ENCODE data around the gene PACSIN2. TPM values are rescaled to one million over a fixed set of nuclear protein-coding genes. Genes with fewer than 3 reads are reported as not detected.
A peak's percentile ranks its signal among the peaks of the same experiment; 100 is the strongest.
"Not testable (repeated sequence)": the region's sequence is repeated elsewhere in the genome, so short reads cannot be mapped to it uniquely, and the experiment has no call there.

Gene PACSIN2
- total and polyA plus RNA-seq, 5 donors, result 40.4 to 85.6 (median 69.4) TPM

GRCh38 chr22:43000441-43001175, 14.3 kb downstream of the PACSIN2 start:
- no peak overlapping the region for H3K27ac ChIP-seq (ENCODE audit: low read length)
- ATAC-seq (no peak), DNase-seq (no peak)
- 79% methylated on average over 8 of the region's 8 CpGs for WGBS
- H3K4me3 ChIP-seq (ENCODE audit: low read length), result no peak overlapping the region
- H3K4me1 ChIP-seq (ENCODE audit: control insufficient read depth, insufficient read depth, low read length), result peaks cover 27% of the 10 kb centered on the region
- no peaks in the 10 kb centered on the region for H3K9me3 ChIP-seq (ENCODE audit: control insufficient read depth, low read length)
- no peaks in the 10 kb centered on the region for H3K27me3 ChIP-seq (ENCODE audit: control insufficient read depth, insufficient read depth)
- intact Hi-C loops (cut with DNase I), result no loop called here

GRCh38 chr22:42997582-42998090, 17.3 kb downstream of the PACSIN2 start:
- Histone ChIP-seq H3K4me1 (ENCODE audit: control insufficient read depth, insufficient read depth, low read length) (peaks cover 29% of the 10 kb centered on the region), H3K27me3 (ENCODE audit: control insufficient read depth, insufficient read depth) (no peaks in the 10 kb centered on the region), H3K27ac (ENCODE audit: low read length) (no peak overlapping the region), H3K4me3 (ENCODE audit: low read length) (no peak overlapping the region), H3K9me3 (ENCODE audit: control insufficient read depth, low read length) (no peaks in the 10 kb centered on the region)
- 77% methylated on average over 6 of the region's 6 CpGs for WGBS
- intact Hi-C loops (cut with DNase I), result no loop called here
- ATAC-seq, result no peak
- DNase-seq, result no peak

GRCh38 chr22:42996646-42997365, 18.1 kb downstream of the PACSIN2 start:
- peak; percentile 49 to 72 (median 69) for DNase-seq
- intact Hi-C loops (cut with DNase I), result no loop called here
- Histone ChIP-seq H3K27me3 (ENCODE audit: control insufficient read depth, insufficient read depth) (no peaks in the 10 kb centered on the region), H3K4me1 (ENCODE audit: control insufficient read depth, insufficient read depth, low read length) (peaks cover 25% of the 10 kb centered on the region), H3K9me3 (ENCODE audit: control insufficient read depth, low read length) (no peaks in the 10 kb centered on the region), H3K27ac (ENCODE audit: low read length) (peak overlapping the region; percentile 52), H3K4me3 (ENCODE audit: low read length) (no peak overlapping the region)
- ATAC-seq, result peak; percentile 28 to 41
- 51% methylated on average over 10 of the region's 10 CpGs for WGBS

GRCh38 chr22:42995654-42996053, 19.3 kb downstream of the PACSIN2 start:
- DNase-seq; ATAC-seq; H3K9me3 ChIP-seq (ENCODE audit: control insufficient read depth, low read length); intact Hi-C loops (cut with DNase I); H3K4me3 ChIP-seq (ENCODE audit: low read length); H3K27me3 ChIP-seq (ENCODE audit: control insufficient read depth, insufficient read depth): not testable (repeated sequence)
- H3K27ac ChIP-seq (ENCODE audit: low read length), result peak overlapping the region; percentile 47
- H3K4me1 ChIP-seq (ENCODE audit: control insufficient read depth, insufficient read depth, low read length), result peaks cover 16% of the 10 kb centered on the region
- WGBS, result 82% methylated on average over 7 of the region's 7 CpGs

- H3K4me1 ChIP-seq (ENCODE audit: control insufficient read depth, insufficient read depth, low read length), result peaks cover 16% of the 10 kb centered on the region
- no peaks in the 10 kb centered on the region for H3K27me3 ChIP-seq (ENCODE audit: control insufficient read depth, insufficient read depth)
- ATAC-seq (peak; percentile 80 to 81), DNase-seq (peak; percentile 33 to 63 (median 52))
- intact Hi-C loops (cut with DNase I), result no loop called here
- no peak overlapping the region for H3K4me3 ChIP-seq (ENCODE audit: low read length)
- H3K27ac ChIP-seq (ENCODE audit: low read length), result peak overlapping the region; percentile 26
- 13% methylated on average over 9 of the region's 9 CpGs for WGBS
- H3K9me3 ChIP-seq (ENCODE audit: control insufficient read depth, low read length), result no peaks in the 10 kb centered on the region
Measured at GRCh38 chr22:42994917-42995562, 19.9 kb downstream of the PACSIN2 start.

GRCh38 chr22:42994276-42994916, 20.6 kb downstream of the PACSIN2 start:
- Histone ChIP-seq H3K27ac (ENCODE audit: low read length) (peak overlapping the region; percentile 26), H3K9me3 (ENCODE audit: control insufficient read depth, low read length) (no peaks in the 10 kb centered on the region), H3K27me3 (ENCODE audit: control insufficient read depth, insufficient read depth) (no peaks in the 10 kb centered on the region), H3K4me1 (ENCODE audit: control insufficient read depth, insufficient read depth, low read length) (peaks cover 15% of the 10 kb centered on the region), H3K4me3 (ENCODE audit: low read length) (no peak overlapping the region)
- intact Hi-C loops (cut with DNase I), result no loop called here
- ATAC-seq, result peak; percentile 15 to 25
- 83% methylated on average over 12 of the region's 12 CpGs for WGBS
- DNase-seq, result no peak

GRCh38 chr22:42993651-42994275, 21.2 kb downstream of the PACSIN2 start:
- H3K4me1 ChIP-seq (ENCODE audit: control insufficient read depth, insufficient read depth, low read length), result peaks cover 15% of the 10 kb centered on the region
- H3K9me3 ChIP-seq (ENCODE audit: control insufficient read depth, low read length), result no peaks in the 10 kb centered on the region
- ATAC-seq (peak in 1 of 2 donors; percentile 5), DNase-seq (no peak)
- no peaks in the 10 kb centered on the region for H3K27me3 ChIP-seq (ENCODE audit: control insufficient read depth, insufficient read depth)
- H3K4me3 ChIP-seq (ENCODE audit: low read length), result no peak overlapping the region
- no peak overlapping the region for H3K27ac ChIP-seq (ENCODE audit: low read length)
- intact Hi-C loops (cut with DNase I), result no loop called here
- WGBS, result 56% methylated on average over 12 of the region's 12 CpGs

GRCh38 chr22:42992886-42993479, 22.0 kb downstream of the PACSIN2 start:
- intact Hi-C loops (cut with DNase I), result no loop called here
- H3K27ac ChIP-seq (ENCODE audit: low read length), result no peak overlapping the region

GRCh38 chr22:42992092-42992491, 22.9 kb downstream of the PACSIN2 start:
- Histone ChIP-seq H3K27ac (ENCODE audit: low read length) (no peak overlapping the region), H3K4me1 (ENCODE audit: control insufficient read depth, insufficient read depth, low read length) (peaks cover 15% of the 10 kb centered on the region), H3K4me3 (ENCODE audit: low read length) (no peak overlapping the region), H3K9me3 (ENCODE audit: control insufficient read depth, low read length) (no peaks in the 10 kb centered on the region), H3K27me3 (ENCODE audit: control insufficient read depth, insufficient read depth) (no peaks in the 10 kb centered on the region)
- 98% methylated on average over 3 of the region's 3 CpGs for WGBS
- ATAC-seq (no peak), DNase-seq (no peak)
- intact Hi-C loops (cut with DNase I), result no loop called here

More at GRCh38 chr22:42992886-42993479, 22.0 kb downstream of the PACSIN2 start:
- ATAC-seq (no peak), DNase-seq (no peak)
- no peaks in the 10 kb centered on the region for H3K27me3 ChIP-seq (ENCODE audit: control insufficient read depth, insufficient read depth)
- H3K4me3 ChIP-seq (ENCODE audit: low read length), result no peak overlapping the region
- no peaks in the 10 kb centered on the region for H3K9me3 ChIP-seq (ENCODE audit: control insufficient read depth, low read length)
- WGBS, result 76% methylated on average over 9 of the region's 9 CpGs
- peaks cover 15% of the 10 kb centered on the region for H3K4me1 ChIP-seq (ENCODE audit: control insufficient read depth, insufficient read depth, low read length)

- H3K4me3 ChIP-seq (ENCODE audit: low read length), result no peak overlapping the region
- H3K27me3 ChIP-seq (ENCODE audit: control insufficient read depth, insufficient read depth), result no peaks in the 10 kb centered on the region
- ATAC-seq (peak in 1 of 2 donors; percentile 6), DNase-seq (no peak)
- 75% methylated on average over 5 of the region's 5 CpGs for WGBS
- intact Hi-C loops (cut with DNase I), result no loop called here
- H3K27ac ChIP-seq (ENCODE audit: low read length), result no peak overlapping the region
- peaks cover 13% of the 10 kb centered on the region for H3K4me1 ChIP-seq (ENCODE audit: control insufficient read depth, insufficient read depth, low read length)
- no peaks in the 10 kb centered on the region for H3K9me3 ChIP-seq (ENCODE audit: control insufficient read depth, low read length)
Measured at GRCh38 chr22:42991010-42991651, 23.8 kb downstream of the PACSIN2 start.

Measured in right cardiac atrium (tissue), 5 donors.